ENCODE measurements around the gene UBAP1L.
"Not testable (repeated sequence)": the region's sequence is repeated elsewhere in the genome, so short reads cannot be mapped to it uniquely, and the experiment has no call there.

The UBAP1L gene

GRCh38 chr15:65084500-65085206, 30.3 kb downstream of the UBAP1L start:
- DNase-seq (ENCODE audit: low read depth in 2 of 2): no peak

- no peak for DNase-seq (ENCODE audit: low read depth in 2 of 2)
Observed at GRCh38 chr15:65083262-65083701, 31.7 kb downstream of the UBAP1L start.

GRCh38 chr15:65082303-65082953, 32.6 kb downstream of the UBAP1L start:
- no peak for DNase-seq (ENCODE audit: low read depth in 2 of 2)

- no peak for DNase-seq (ENCODE audit: low read depth in 2 of 2)
Observed at GRCh38 chr15:65081758-65082157, 33.2 kb downstream of the UBAP1L start.

GRCh38 chr15:65081270-65081669, 33.7 kb downstream of the UBAP1L start:
- DNase-seq (ENCODE audit: low read depth in 2 of 2): no peak

- DNase-seq (ENCODE audit: low read depth in 2 of 2): no peak
Observed at GRCh38 chr15:65079580-65079979, 35.4 kb downstream of the UBAP1L start.

- peak; percentile 29 to 50 for DNase-seq (ENCODE audit: low read depth in 2 of 2)
Observed at GRCh38 chr15:65077981-65078352, 37.0 kb downstream of the UBAP1L start.

GRCh38 chr15:65077291-65077980, 37.6 kb downstream of the UBAP1L start:
- DNase-seq (ENCODE audit: low read depth in 2 of 2): no peak

- DNase-seq (ENCODE audit: low read depth in 2 of 2): no peak
Observed at GRCh38 chr15:65076486-65077290, 38.3 kb downstream of the UBAP1L start, which contains the start of gene KBTBD13. TSS of gene KBTBD13 (plus strand) at chr15:65076746. CDS start at chr15:65076816, 70 bp downstream.

GRCh38 chr15:65075607-65076395, 39.2 kb downstream of the UBAP1L start:
- DNase-seq (ENCODE audit: low read depth in 2 of 2): not testable (repeated sequence)

GRCh38 chr15:65074946-65075345, 40.1 kb downstream of the UBAP1L start:
- DNase-seq (ENCODE audit: low read depth in 2 of 2): not testable (repeated sequence)

GRCh38 chr15:65072617-65073016, 42.4 kb downstream of the UBAP1L start:
- no peak for DNase-seq (ENCODE audit: low read depth in 2 of 2)

GRCh38 chr15:65072027-65072426, 43.0 kb downstream of the UBAP1L start:
- DNase-seq (ENCODE audit: low read depth in 2 of 2): no peak

- DNase-seq (ENCODE audit: low read depth in 2 of 2): no peak
Observed at GRCh38 chr15:65071381-65071811, 43.6 kb downstream of the UBAP1L start.

GRCh38 chr15:65069779-65070546, 45.0 kb downstream of the UBAP1L start:
- no peak for DNase-seq (ENCODE audit: low read depth in 2 of 2)

GRCh38 chr15:65069179-65069578, 45.8 kb downstream of the UBAP1L start:
- no peak for DNase-seq (ENCODE audit: low read depth in 2 of 2)

GRCh38 chr15:65068403-65068788, 46.6 kb downstream of the UBAP1L start:
- no peak for DNase-seq (ENCODE audit: low read depth in 2 of 2)

GRCh38 chr15:65067645-65068402, 47.2 kb downstream of the UBAP1L start, which contains the start of gene RASL12:
TSS of gene RASL12 (minus strand) at chr15:65067991. CDS start at chr15:65067835, 156 bp downstream.
- DNase-seq (ENCODE audit: low read depth in 2 of 2): no peak

- no peak for DNase-seq (ENCODE audit: low read depth in 2 of 2)
Observed at GRCh38 chr15:65067317-65067644, 47.7 kb downstream of the UBAP1L start.
